B cell (primary cell): Measurements from ENCODE around the gene GLB1L. TPM values are rescaled to one million over a fixed set of nuclear protein-coding genes. Genes with fewer than 3 reads are reported as not detected.

Source experiments
- ATAC-seq: fragments of 200-7000 bp; cut with Tn5 transposase; one replicate; pipeline ENCODE4 v1.10.0; 2021; ENCODE audit warnings: low read depth, mild to moderate bottlenecking, moderate number of reproducible peaks, moderate library complexity
- CTCF ChIA-PET: fragments of 350-600 bp; sonication (Branson Sonifier 250); formaldehyde crosslinking; loops from one replicate; lab custom pipeline; 2021; ENCODE audit warnings: antibody characterized with exemption, inconsistent platforms; lab: Charles Lee
- POLR2A ChIA-PET: fragments of 350-600 bp; sonication (Branson Sonifier 250); formaldehyde crosslinking; loops from one replicate; lab custom pipeline; 2021; ENCODE audit warnings: antibody characterized with exemption; lab: Charles Lee
- DNase-seq: peaks from one replicate; pipeline ENCODE4 v3.0.0; 2013
- H2AFZ ChIP-seq: 2 replicates; pipeline ENCODE4 v1.6.1; 2012; ENCODE audit warnings: mild to moderate bottlenecking, low read depth, low read length; ENCODE audit not compliant: insufficient read depth, poor library complexity, severe bottlenecking
- H3K27ac ChIP-seq, 2 donors: 1 replicate in 1 of 2; 2 replicates in 1 of 2; pipeline ENCODE4 v1.5.1; 2012 to 2013; ENCODE audit warnings: low read length in 2 of 2, mild to moderate bottlenecking in 2 of 2, moderate library complexity in 1 of 2
- H3K27me3 ChIP-seq, 4 experiments: fragments of 200-600 bp in 1 of 4; sonication (generic) in 1 of 4; replicated peaks in 1 of 4; 1 replicate in 2 of 4; 2 replicates in 2 of 4; pipeline versions ENCODE4 v1.6.1 to v1.7.0; 2013 to 2016; ENCODE audit warnings: low read length in 3 of 4, mild to moderate bottlenecking in 2 of 4, mixed read lengths in 1 of 4, moderate library complexity in 1 of 4; ENCODE audit not compliant: insufficient read depth in 4 of 4, control insufficient read depth in 3 of 4; ENCODE audit errors: control extremely low read depth in 1 of 4
- H3K36me3 ChIP-seq, 2 experiments: replicated peaks in 1 of 2; 1 replicate in 1 of 2; 2 replicates in 1 of 2; pipeline versions ENCODE4 v1.6.1 to v1.7.1; 2013; ENCODE audit warnings: low read length in 1 of 2; ENCODE audit not compliant: insufficient read depth in 2 of 2, control insufficient read depth in 1 of 2; ENCODE audit errors: control extremely low read depth in 1 of 2, extremely low read depth in 1 of 2
- H3K4me1 ChIP-seq, 2 donors: fragments of 200-600 bp in 1 of 2; sonication (generic) in 1 of 2; 1 replicate in 1 of 2; 2 replicates in 1 of 2; pipeline versions ENCODE4 v1.5.1 to v1.6.1; 2013 to 2017; ENCODE audit warnings: low read length in 2 of 2; ENCODE audit not compliant: control insufficient read depth in 2 of 2, insufficient read depth in 2 of 2
- H3K4me2 ChIP-seq: replicated peaks from 2 replicates; pipeline ENCODE3; 2012; ENCODE audit warnings: mild to moderate bottlenecking, low read depth, low read length; ENCODE audit not compliant: poor library complexity, severe bottlenecking
- H3K4me3 ChIP-seq, 5 experiments: fragments of 200-600 bp in 1 of 5; sonication (generic) in 1 of 5; 1 replicate in 3 of 5; 2 replicates in 2 of 5; pipeline versions ENCODE4 v1.5.1 to v1.7.0; 2011 to 2016; ENCODE audit warnings: low read length in 4 of 5, mild to moderate bottlenecking in 4 of 5, low read depth in 2 of 5, control low read depth in 1 of 5, moderate library complexity in 1 of 5; ENCODE audit not compliant: insufficient read depth in 1 of 5; ENCODE audit errors: control extremely low read depth in 1 of 5, extremely low read depth in 1 of 5
- H3K79me2 ChIP-seq: fragments of 200-600 bp; sonication (generic); one replicate; pipeline ENCODE4 v1.6.0; 2016; ENCODE audit warnings: low read length; ENCODE audit not compliant: control insufficient read depth, insufficient read depth
- H3K9ac ChIP-seq: fragments of 200-600 bp; sonication (generic); 2 replicates; pipeline ENCODE4 v1.6.1; 2017; ENCODE audit warnings: mild to moderate bottlenecking, low read length, moderate library complexity
- H3K9me3 ChIP-seq, 3 donors: one replicate each; pipeline versions ENCODE4 v1.6.1 to v1.7.1; 2013; ENCODE audit warnings: low read length in 2 of 3; ENCODE audit not compliant: control insufficient read depth in 2 of 3, insufficient read depth in 1 of 3; ENCODE audit errors: control extremely low read depth in 1 of 3
- H4K20me1 ChIP-seq: 2 replicates; pipeline ENCODE4 v1.6.0; 2012; ENCODE audit warnings: mild to moderate bottlenecking, low read length; ENCODE audit not compliant: insufficient read depth, control insufficient read depth, poor library complexity, severe bottlenecking
- H3K27ac Mint-ChIP-seq: one replicate; pipeline ENCODE4 v1.8.0; 2021; ENCODE audit warnings: mixed read lengths
- H3K27me3 Mint-ChIP-seq: one replicate; pipeline ENCODE4 v1.8.0; 2021; ENCODE audit warnings: mixed read lengths
- H3K4me1 Mint-ChIP-seq: one replicate; pipeline ENCODE4 v1.8.0; 2021; ENCODE audit warnings: mixed read lengths
- H3K4me3 Mint-ChIP-seq: one replicate; pipeline ENCODE4 v1.8.0; 2021; ENCODE audit warnings: mixed read lengths
- H3K9me3 Mint-ChIP-seq: one replicate; pipeline ENCODE4 v1.8.0; 2022; ENCODE audit warnings: mixed read lengths; ENCODE audit not compliant: insufficient read depth
- CTCF ChIP-seq: fragments of 200-600 bp; IDR thresholded peaks from one replicate; pipeline ENCODE4 v1.8.0; 2022; ENCODE audit warnings: antibody characterized with exemption, mild to moderate bottlenecking
- EZH2 ChIP-seq: IDR thresholded peaks from 2 replicates; pipeline ENCODE4 v1.6.1; 2012; ENCODE audit warnings: borderline replicate concordance, low read depth, mild to moderate bottlenecking, moderate library complexity, low read length; ENCODE audit not compliant: insufficient read depth, poor library complexity, severe bottlenecking
- WGBS: methylation state at CpG from one replicate; pipeline ENCODE4 v1.1.5; 2013; ENCODE audit warnings: missing lambda C conversion rate; ENCODE audit not compliant: insufficient coverage; 5-methylcytosine and 5-hydroxymethylcytosine counted together
- intact Hi-C: fragments of 100-400 bp; cut with micrococcal nuclease; formaldehyde crosslinking; loops from one replicate; pipeline ENCODE4 v1.10.0; 2022
- polyA plus RNA-seq: library from polyadenylated mRNA; depleted of rRNA; stranded (reverse); fragments of >200 nt; gene quantifications from 2 replicates; pipeline ENCODE4 v1.2.3, GENCODE V29; 2012
- total RNA-seq, 2 donors: library from RNA; stranded (reverse); fragments of 120-200 nt in 1 of 2; gene quantifications; 1 replicate in 1 of 2; 2 replicates in 1 of 2; pipeline versions ENCODE4 v1.2.3 to v1.2.4, GENCODE V29; 2013 to 2022

GLB1L gene
- total and polyA plus RNA-seq, 2 donors (not counting 1 experiment from before 2014, with no cell fraction given) = 2.4 to 4.1 TPM

GRCh38 chr2:219252570-219252899 lies 7.3 kb upstream of the GLB1L start:
- ATAC-seq (no peak), DNase-seq (no peak)
- Mint-ChIP-seq H3K4me1 (peaks cover 63% of the 10 kb centered on the region), H3K27me3 (no peaks in the 10 kb centered on the region), H3K9me3 (no peaks in the 10 kb centered on the region), H3K4me3 (peak overlapping the region; percentile 87), H3K27ac (peak overlapping the region; percentile 96)
- CTCF ChIA-PET = interaction anchor here (0.6 to 7.6 kb wide), 11 partner anchors 16 to 81 kb away, joined by 3 to 97 read pairs (median 5); partner anchors contain the start of genes ABCB6, ANKZF1, ATG9A and DNAJB2
- H3K4me1 ChIP-seq = peaks cover 48 to 58% of the 10 kb centered on the region in 2 donors
- POLR2A ChIA-PET = interaction anchor here (0.5 to 4.2 kb wide), 13 partner anchors 7 to 372 kb away, joined by 3 to 106 read pairs (median 6); partner anchors contain the start of genes ABCB6, ANKZF1, ATG9A and CNPPD1
- intact Hi-C loops = loop anchor here (5.0 kb wide), 1 partner anchor 1035 kb away; the partner anchor contains the start of gene ARPC2
- H3K79me2 ChIP-seq = peaks cover 50% of the 10 kb centered on the region
- H3K27me3 ChIP-seq = no peaks in the 10 kb centered on the region
- H3K4me3 ChIP-seq = peak overlapping the region; percentile 83 to 97 (median 90)
- H3K9me3 ChIP-seq = no peaks in the 10 kb centered on the region
- H3K36me3 ChIP-seq = peaks cover 2 to 31% of the 10 kb centered on the region in 2 experiments
- peak overlapping the region; percentile 25 for H2AFZ ChIP-seq
- H4K20me1 ChIP-seq = peaks cover 22% of the 10 kb centered on the region
- H3K4me2 ChIP-seq = peak overlapping the region; percentile 100
- H3K9ac ChIP-seq = peak overlapping the region; percentile 90
- 7% methylated on average over 9 of the region's 9 CpGs for WGBS
- H3K27ac ChIP-seq = peak overlapping the region; percentile 67 to 93
- no peak for TF ChIP-seq CTCF
- no peak for TF ChIP-seq EZH2

DNA sequence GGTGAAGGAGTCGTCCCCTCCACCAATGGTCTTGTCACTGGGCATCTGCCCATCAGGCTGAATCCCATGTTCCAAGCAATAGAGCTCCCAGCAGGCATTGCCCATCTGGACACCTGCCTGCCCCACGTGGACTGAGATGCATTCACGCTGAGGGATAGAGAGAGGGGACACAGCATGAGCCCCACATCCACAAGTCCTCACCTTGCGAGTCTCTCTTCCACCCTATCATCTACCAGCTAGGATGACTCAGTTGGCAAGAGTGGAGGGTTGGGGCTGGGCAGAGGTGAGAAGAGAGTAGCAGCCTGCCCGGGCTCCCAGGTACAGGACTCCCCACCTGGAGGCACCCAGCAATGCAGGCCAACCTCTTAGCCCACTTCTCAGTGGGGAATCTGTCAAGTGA lies 6.8 kb upstream of the GLB1L start:
- peak overlapping the region; percentile 90 for H3K9ac ChIP-seq
- DNase-seq = no peak
- peak overlapping the region; percentile 87 for H3K4me3 Mint-ChIP-seq
- H3K4me1 Mint-ChIP-seq = peaks cover 68% of the 10 kb centered on the region
- intact Hi-C loops = loop anchor here (5.0 kb wide), 1 partner anchor 1035 kb away; the partner anchor contains the start of gene ARPC2
- H3K36me3 ChIP-seq = peaks cover 2 to 35% of the 10 kb centered on the region in 2 experiments
- H3K27me3 ChIP-seq = no peaks in the 10 kb centered on the region
- H3K4me3 ChIP-seq = peak overlapping the region; percentile 83 to 97 (median 90)
- H3K4me2 ChIP-seq = peak overlapping the region; percentile 100
- H3K27ac Mint-ChIP-seq = peak overlapping the region; percentile 96
- 100% methylated on average over 1 of the region's 5 CpGs for WGBS
- H3K9me3 Mint-ChIP-seq = no peaks in the 10 kb centered on the region
- H2AFZ ChIP-seq = no peak overlapping the region
- peaks cover 53 to 63% of the 10 kb centered on the region in 2 donors for H3K4me1 ChIP-seq
- TF ChIP-seq CTCF (no peak), EZH2 (no peak)
- peak overlapping the region; percentile 67 to 93 for H3K27ac ChIP-seq
- ChIA-PET CTCF (interaction anchor here (0.6 to 7.6 kb wide), 13 partner anchors 16 to 81 kb away, joined by 3 to 97 read pairs (median 5); partner anchors contain the start of genes ABCB6, ANKZF1, ATG9A and DNAJB2), POLR2A (interaction anchor here (0.5 to 4.2 kb wide), 9 partner anchors 23 to 372 kb away, joined by 3 to 106 read pairs (median 6); partner anchors contain the start of genes ABCB6, ANKZF1, ATG9A and CNPPD1)
- H3K79me2 ChIP-seq = peaks cover 54% of the 10 kb centered on the region
- no peaks in the 10 kb centered on the region for H3K27me3 Mint-ChIP-seq
- H4K20me1 ChIP-seq = peaks cover 22% of the 10 kb centered on the region
- no peak for ATAC-seq
- no peaks in the 10 kb centered on the region for H3K9me3 ChIP-seq
